Mesothelial cell of epicardium (in vitro differentiated cells): ENCODE data around the gene P4HA1. TPM values are rescaled to one million over a fixed set of nuclear protein-coding genes. Genes with fewer than 3 reads are reported as not detected.

Experiments
- DNase-seq, 2 experiments: peaks; one replicate each; pipeline ENCODE4 v3.0.0; 2021; ENCODE audit warnings: low spot score in 2 of 2; ENCODE audit not compliant: unreplicated experiment in 2 of 2
- H3K27ac Mint-ChIP-seq: 2 replicates; pipeline ENCODE4 v1.8.0; 2021; ENCODE audit warnings: mixed read lengths
- H3K27me3 Mint-ChIP-seq: 2 replicates; pipeline ENCODE4 v1.8.0; 2021; ENCODE audit warnings: low read depth, mixed read lengths
- H3K36me3 Mint-ChIP-seq: 2 replicates; pipeline ENCODE4 v1.8.0; 2021; ENCODE audit warnings: mixed read lengths
- H3K4me1 Mint-ChIP-seq: 2 replicates; pipeline ENCODE4 v1.8.0; 2021; ENCODE audit warnings: mixed read lengths
- H3K4me3 Mint-ChIP-seq: 2 replicates; pipeline ENCODE4 v1.8.0; 2021; ENCODE audit warnings: mild to moderate bottlenecking, moderate library complexity, mixed read lengths
- H3K9me3 Mint-ChIP-seq: 2 replicates; pipeline ENCODE4 v1.8.0; 2021; ENCODE audit warnings: mixed read lengths
- CTCF ChIP-seq: fragments of 200-600 bp; sonication (generic); IDR thresholded peaks from one replicate; pipeline ENCODE4 v1.5.0; 2021; ENCODE audit warnings: antibody characterized with exemption; ENCODE audit not compliant: unreplicated experiment
- total RNA-seq: library from RNA; stranded (reverse); gene quantifications from 3 replicates; pipeline ENCODE4 v1.2.1, GENCODE V29; 2021

Gene P4HA1
- total RNA-seq, 1 donor from 2014 or later, result 105 TPM

GRCh38 chr10:73094986-73095480, 1.6 kb downstream of the P4HA1 start:
- H3K9me3 Mint-ChIP-seq, result no peaks in the 10 kb centered on the region
- no peak for TF ChIP-seq CTCF
- H3K36me3 Mint-ChIP-seq, result peaks cover 3% of the 10 kb centered on the region
- peaks cover 35% of the 10 kb centered on the region for H3K4me1 Mint-ChIP-seq
- H3K27ac Mint-ChIP-seq, result peak overlapping the region; percentile 99
- peak overlapping the region; percentile 98 for H3K4me3 Mint-ChIP-seq
- no peak for DNase-seq
- no peaks in the 10 kb centered on the region for H3K27me3 Mint-ChIP-seq

- Mint-ChIP-seq H3K27me3 (no peaks in the 10 kb centered on the region), H3K9me3 (no peaks in the 10 kb centered on the region), H3K4me3 (peak overlapping the region; percentile 98), H3K36me3 (peaks cover 3% of the 10 kb centered on the region), H3K27ac (peak overlapping the region; percentile 99), H3K4me1 (peaks cover 36% of the 10 kb centered on the region)
- no peak for TF ChIP-seq CTCF
- DNase-seq, result no peak
Observed at GRCh38 chr10:73093922-73094850, 2.5 kb downstream of the P4HA1 start.

- no peaks in the 10 kb centered on the region for H3K27me3 Mint-ChIP-seq
- peaks cover 35% of the 10 kb centered on the region for H3K4me1 Mint-ChIP-seq
- no peak overlapping the region for H3K27ac Mint-ChIP-seq
- H3K36me3 Mint-ChIP-seq, result peaks cover 3% of the 10 kb centered on the region
- H3K4me3 Mint-ChIP-seq, result peak overlapping the region; percentile 46
- DNase-seq, result no peak
- TF ChIP-seq CTCF, result no peak
- H3K9me3 Mint-ChIP-seq, result no peaks in the 10 kb centered on the region
Observed at GRCh38 chr10:73092830-73093229, 3.8 kb downstream of the P4HA1 start.

- H3K36me3 Mint-ChIP-seq, result peaks cover 3% of the 10 kb centered on the region
- H3K4me3 Mint-ChIP-seq, result no peak overlapping the region
Observed at GRCh38 chr10:73088304-73088703, 8.4 kb downstream of the P4HA1 start.

GRCh38 chr10:73086816-73087215, 9.8 kb downstream of the P4HA1 start:
- DNase-seq, result no peak
- Mint-ChIP-seq H3K27me3 (no peaks in the 10 kb centered on the region), H3K27ac (no peak overlapping the region), H3K9me3 (no peaks in the 10 kb centered on the region), H3K36me3 (peaks cover 3% of the 10 kb centered on the region), H3K4me1 (peaks cover 20% of the 10 kb centered on the region), H3K4me3 (no peak overlapping the region)
- no peak for TF ChIP-seq CTCF

More at GRCh38 chr10:73088304-73088703, 8.4 kb downstream of the P4HA1 start:
- no peak for DNase-seq
- TF ChIP-seq CTCF, result no peak
- Mint-ChIP-seq H3K27me3 (no peaks in the 10 kb centered on the region), H3K9me3 (no peaks in the 10 kb centered on the region), H3K4me1 (peaks cover 15% of the 10 kb centered on the region), H3K27ac (no peak overlapping the region)
